Measurements from ENCODE around the gene DNAJC7.

DNAJC7 gene

GRCh38 chr17:41976142-41976768 lies 41.0 kb downstream of the DNAJC7 start:
- Mint-ChIP-seq H3K4me3 (no peak overlapping the region), H3K4me1 (peaks cover 7% of the 10 kb centered on the region), H3K9me3 (no peaks in the 10 kb centered on the region), H3K27me3 (no peaks in the 10 kb centered on the region), H3K27ac (peak overlapping the region; percentile 46), H3K36me3 (peaks cover 7% of the 10 kb centered on the region)

DNA sequence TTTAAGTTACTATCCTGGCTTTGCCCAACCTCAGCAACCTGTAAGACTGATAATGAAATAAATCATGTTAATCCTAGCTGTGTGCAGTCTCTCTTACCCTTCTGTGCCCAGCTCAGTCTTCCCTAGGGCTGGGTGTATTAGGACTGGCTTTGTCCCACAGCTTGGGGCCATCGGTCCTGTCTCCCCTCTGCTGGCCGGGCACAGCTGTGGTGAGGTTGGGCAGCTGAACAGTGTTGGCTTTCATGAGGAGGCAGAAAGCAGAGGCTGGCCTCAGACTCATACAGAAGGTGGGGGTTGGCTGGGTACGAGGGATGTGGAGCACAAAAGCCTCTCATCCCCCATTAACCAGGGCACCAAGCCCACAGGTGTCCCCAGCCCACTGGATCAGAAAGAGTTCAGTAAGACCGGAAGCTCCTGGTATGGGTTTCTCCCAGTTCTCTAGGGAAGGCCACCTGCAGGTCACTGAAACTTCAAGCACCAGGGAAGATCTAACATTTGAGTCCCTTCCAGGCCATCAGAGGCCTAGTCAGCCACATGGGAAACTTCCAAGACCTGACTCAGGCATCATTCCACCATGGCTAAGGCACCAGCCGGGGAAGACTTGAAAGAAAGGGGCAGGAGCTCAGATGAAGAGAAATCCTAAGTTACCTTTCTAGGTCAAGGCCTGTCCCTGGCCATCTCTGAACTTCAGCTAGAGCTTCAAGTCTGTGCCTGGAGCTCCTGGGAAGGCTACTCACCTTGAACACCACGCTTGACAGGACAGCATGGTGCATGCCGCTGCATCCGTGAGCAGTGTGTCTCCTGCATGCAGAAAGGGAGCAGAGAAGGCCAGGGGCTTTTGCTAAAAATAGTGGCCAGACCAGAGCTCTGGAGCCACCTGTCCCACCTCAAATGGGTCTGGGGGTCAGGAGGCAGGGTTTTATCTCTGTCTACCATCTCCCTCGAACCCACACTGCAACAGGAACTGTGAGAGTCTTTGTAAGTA lies 41.8 kb downstream of the DNAJC7 start:
- Mint-ChIP-seq H3K4me3 (no peak overlapping the region), H3K4me1 (peaks cover 16% of the 10 kb centered on the region), H3K36me3 (peaks cover 5% of the 10 kb centered on the region), H3K27me3 (no peaks in the 10 kb centered on the region), H3K27ac (no peak overlapping the region), H3K9me3 (no peaks in the 10 kb centered on the region)

DNA sequence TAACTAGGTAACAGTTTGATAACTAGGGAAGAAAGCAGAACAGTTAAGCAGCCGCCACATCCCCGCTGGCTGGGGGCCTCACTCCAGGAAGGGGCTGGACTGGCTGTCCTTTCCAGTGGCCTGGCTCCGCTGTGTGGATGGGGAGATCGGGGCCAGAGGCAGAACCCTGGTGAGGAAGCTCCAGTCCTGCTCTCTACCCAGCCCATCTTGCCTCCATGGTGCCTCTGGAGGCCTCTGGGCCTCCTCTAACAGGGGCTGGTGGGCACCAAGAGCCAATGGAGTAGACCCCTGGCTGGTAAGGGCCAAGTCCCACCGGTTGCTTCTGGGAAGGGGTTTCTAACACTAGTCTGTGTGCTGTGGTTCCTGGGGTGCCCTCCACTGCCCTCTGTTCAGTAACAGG lies 42.6 kb downstream of the DNAJC7 start:
- Mint-ChIP-seq H3K27ac (no peak overlapping the region), H3K4me1 (peaks cover 18% of the 10 kb centered on the region), H3K4me3 (no peak overlapping the region), H3K36me3 (peaks cover 5% of the 10 kb centered on the region), H3K9me3 (no peaks in the 10 kb centered on the region), H3K27me3 (no peaks in the 10 kb centered on the region)

DNA sequence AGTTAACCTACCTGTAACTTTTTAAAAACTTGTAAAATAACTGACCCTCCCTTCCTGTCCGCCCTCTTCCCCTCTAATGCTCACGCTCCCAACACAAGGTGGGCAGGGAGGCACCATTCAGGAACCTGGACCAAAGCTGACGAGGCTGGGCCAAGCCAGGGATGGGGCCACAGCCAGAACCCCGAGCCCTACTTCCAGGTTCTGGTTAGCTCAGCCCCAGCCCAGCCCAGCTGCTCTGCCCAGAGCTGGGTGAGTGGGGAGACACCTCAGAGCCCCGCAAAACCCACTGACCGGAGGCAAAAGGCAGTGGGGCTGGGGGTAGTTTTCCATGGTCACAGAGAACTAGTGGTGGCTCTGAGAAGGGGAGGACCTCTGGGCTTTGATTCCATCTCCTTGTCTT lies 43.2 kb downstream of the DNAJC7 start:
- H3K36me3 Mint-ChIP-seq = peaks cover 5% of the 10 kb centered on the region
- peaks cover 23% of the 10 kb centered on the region for H3K4me1 Mint-ChIP-seq
- no peak overlapping the region for H3K4me3 Mint-ChIP-seq
- no peaks in the 10 kb centered on the region for H3K27me3 Mint-ChIP-seq
- H3K27ac Mint-ChIP-seq = peak overlapping the region; percentile 23
- no peaks in the 10 kb centered on the region for H3K9me3 Mint-ChIP-seq

DNA sequence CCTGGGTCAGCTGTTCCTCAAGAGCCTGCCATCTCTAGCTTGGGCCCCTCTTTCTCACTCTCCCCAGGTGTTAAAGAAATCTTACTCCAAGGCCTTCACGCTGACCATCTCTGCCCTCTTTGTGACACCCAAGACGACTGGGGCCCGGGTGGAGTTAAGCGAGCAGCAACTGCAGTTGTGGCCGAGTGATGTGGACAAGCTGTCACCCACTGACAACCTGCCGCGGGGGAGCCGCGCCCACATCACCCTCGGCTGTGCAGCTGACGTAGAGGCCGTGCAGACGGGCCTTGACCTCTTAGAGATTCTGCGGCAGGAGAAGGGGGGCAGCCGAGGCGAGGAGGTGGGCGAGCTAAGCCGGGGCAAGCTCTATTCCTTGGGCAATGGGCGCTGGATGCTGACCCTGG lies 43.8 kb downstream of the DNAJC7 start:
- H3K27ac Mint-ChIP-seq = no peak overlapping the region
- no peak overlapping the region for H3K4me3 Mint-ChIP-seq
- peaks cover 5% of the 10 kb centered on the region for H3K36me3 Mint-ChIP-seq
- H3K4me1 Mint-ChIP-seq = peaks cover 29% of the 10 kb centered on the region
- no peaks in the 10 kb centered on the region for H3K27me3 Mint-ChIP-seq
- no peaks in the 10 kb centered on the region for H3K9me3 Mint-ChIP-seq

- H3K27me3 Mint-ChIP-seq = no peaks in the 10 kb centered on the region
- no peaks in the 10 kb centered on the region for H3K9me3 Mint-ChIP-seq
- H3K36me3 Mint-ChIP-seq = peaks cover 2% of the 10 kb centered on the region
- H3K27ac Mint-ChIP-seq = no peak overlapping the region
- no peak overlapping the region for H3K4me3 Mint-ChIP-seq
- peaks cover 33% of the 10 kb centered on the region for H3K4me1 Mint-ChIP-seq
Measured at GRCh38 chr17:41972571-41973407, 44.5 kb downstream of the DNAJC7 start.

DNA sequence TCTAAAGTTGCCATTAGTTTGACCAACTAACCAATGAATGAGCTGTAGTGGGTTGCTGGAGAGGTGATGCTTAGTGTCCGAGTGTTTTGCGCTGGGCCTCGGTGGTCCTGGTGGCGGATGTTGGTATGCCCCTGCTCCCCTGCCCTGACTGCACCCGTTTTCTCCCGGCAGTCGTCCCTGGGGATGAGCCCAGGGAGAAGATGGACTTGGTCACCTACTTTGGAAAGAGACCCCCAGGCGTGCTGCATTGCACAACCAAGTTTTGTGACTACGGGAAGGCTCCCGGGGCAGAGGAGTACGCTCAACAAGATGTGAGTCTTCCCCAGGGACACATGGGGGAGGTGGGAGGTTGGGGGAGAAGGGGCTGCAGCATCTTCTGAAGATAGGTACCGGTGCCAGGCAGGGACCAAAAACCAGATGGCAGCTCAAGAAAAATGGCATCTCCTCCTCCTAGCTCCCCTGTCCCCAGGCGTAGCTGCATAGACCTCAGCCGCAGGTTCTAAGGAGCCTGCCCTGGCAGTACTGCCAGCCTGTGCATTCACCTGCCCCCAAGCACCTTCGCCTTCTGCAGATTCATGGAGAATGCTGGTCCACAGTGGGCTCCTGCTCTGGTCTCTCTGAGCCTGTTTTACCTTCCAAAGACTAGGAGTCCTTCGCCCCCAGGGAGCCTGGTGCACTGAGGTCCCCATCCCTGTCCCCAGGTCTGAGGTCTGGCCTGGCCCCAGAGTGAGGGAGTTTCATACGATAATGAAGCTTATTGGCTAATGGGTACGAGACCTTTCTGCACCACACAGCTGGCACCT lies 45.3 kb downstream of the DNAJC7 start:
- Mint-ChIP-seq H3K27me3 (no peaks in the 10 kb centered on the region), H3K4me1 (peaks cover 36% of the 10 kb centered on the region), H3K27ac (no peak overlapping the region), H3K9me3 (no peaks in the 10 kb centered on the region), H3K36me3 (peaks cover 2% of the 10 kb centered on the region), H3K4me3 (no peak overlapping the region)

GRCh38 chr17:41970901-41971331 lies 46.3 kb downstream of the DNAJC7 start:
- peaks cover 2% of the 10 kb centered on the region for H3K36me3 Mint-ChIP-seq
- peaks cover 36% of the 10 kb centered on the region for H3K4me1 Mint-ChIP-seq
- H3K27me3 Mint-ChIP-seq = no peaks in the 10 kb centered on the region
- no peak overlapping the region for H3K4me3 Mint-ChIP-seq
- H3K9me3 Mint-ChIP-seq = no peaks in the 10 kb centered on the region
- H3K27ac Mint-ChIP-seq = no peak overlapping the region

DNA sequence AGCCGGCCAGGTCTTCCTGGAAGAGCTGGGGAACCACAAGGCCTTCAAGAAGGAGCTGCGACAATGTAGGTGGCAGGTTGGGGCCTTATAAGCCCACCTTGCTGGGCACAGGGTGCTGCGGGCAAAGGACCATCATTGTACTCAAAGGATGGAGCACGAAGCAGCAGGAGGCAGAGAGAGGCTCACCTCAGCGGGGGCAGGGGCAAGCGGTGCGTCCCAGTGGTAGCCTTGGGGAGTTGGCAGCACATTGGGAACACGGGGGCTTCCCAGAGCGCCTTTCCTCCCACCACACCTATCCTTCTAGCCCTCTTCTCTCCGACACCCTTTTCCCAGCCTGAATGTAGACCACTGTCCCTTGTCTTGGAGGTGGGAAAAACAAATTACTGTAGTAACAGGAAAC lies 48.6 kb downstream of the DNAJC7 start:
- Mint-ChIP-seq H3K4me1 (peaks cover 48% of the 10 kb centered on the region), H3K9me3 (no peaks in the 10 kb centered on the region), H3K27me3 (no peaks in the 10 kb centered on the region), H3K27ac (peak overlapping the region; percentile 81), H3K36me3 (no peaks in the 10 kb centered on the region), H3K4me3 (peak overlapping the region; percentile 17)

GRCh38 chr17:41967921-41968578 lies 49.2 kb downstream of the DNAJC7 start:
- no peaks in the 10 kb centered on the region for H3K36me3 Mint-ChIP-seq
- peaks cover 48% of the 10 kb centered on the region for H3K4me1 Mint-ChIP-seq
- H3K9me3 Mint-ChIP-seq = no peaks in the 10 kb centered on the region
- H3K27me3 Mint-ChIP-seq = no peaks in the 10 kb centered on the region
- peak overlapping the region; percentile 87 for H3K4me3 Mint-ChIP-seq
- peak overlapping the region; percentile 84 for H3K27ac Mint-ChIP-seq

DNA sequence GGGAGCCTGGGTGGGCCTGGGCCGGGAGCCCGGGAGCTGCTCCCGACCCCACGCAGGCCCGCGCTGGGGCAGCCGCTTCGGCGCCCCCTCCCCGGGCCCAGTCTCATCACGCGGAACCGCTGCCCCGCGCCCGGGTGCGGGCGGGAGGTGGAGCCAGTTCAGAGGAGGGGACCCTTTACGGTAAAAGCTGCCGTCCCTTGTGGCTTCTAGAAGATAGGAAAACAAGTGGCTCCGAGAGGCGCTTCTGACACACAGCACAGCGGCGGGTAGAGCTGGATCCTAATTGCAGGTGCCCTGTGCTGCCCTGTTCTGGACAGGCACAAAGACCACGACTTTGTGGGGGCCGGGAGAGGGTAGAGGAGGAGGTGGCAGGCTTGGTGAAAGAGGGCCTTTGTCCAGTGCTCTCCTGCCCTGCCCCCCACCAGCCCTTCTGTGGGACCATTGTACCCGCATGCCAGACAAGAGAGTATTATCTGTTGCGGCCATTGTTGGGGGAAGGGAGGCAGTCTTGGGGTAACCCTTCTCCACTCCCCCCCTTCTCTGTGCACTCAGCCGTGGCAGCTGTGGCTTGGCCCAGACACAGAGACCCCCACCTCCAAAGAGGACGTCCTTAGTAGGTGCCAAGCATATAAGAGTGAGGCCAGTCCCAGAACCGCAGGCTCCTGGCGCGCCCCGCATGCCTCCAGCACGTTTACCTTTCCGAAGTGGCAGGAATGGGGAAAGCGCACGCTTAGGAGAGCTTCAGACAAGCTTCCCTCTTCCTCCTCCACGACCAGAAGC lies 49.9 kb downstream of the DNAJC7 start:
- Mint-ChIP-seq H3K4me1 (peaks cover 44% of the 10 kb centered on the region), H3K9me3 (no peaks in the 10 kb centered on the region), H3K36me3 (no peaks in the 10 kb centered on the region), H3K27me3 (no peaks in the 10 kb centered on the region), H3K4me3 (peak overlapping the region; percentile 87), H3K27ac (peak overlapping the region; percentile 84)

- Mint-ChIP-seq H3K9me3 (no peaks in the 10 kb centered on the region), H3K27ac (peak within 1 kb of the TSS; percentile 84), H3K4me1 (peaks cover 42% of the 10 kb centered on the region), H3K36me3 (no peaks in the 10 kb centered on the region), H3K4me3 (peak within 1 kb of the TSS; percentile 87), H3K27me3 (no peaks in the 10 kb centered on the region)
Measured at GRCh38 chr17:41966463-41967140, 50.6 kb downstream of the DNAJC7 start, which contains the start of gene CNP. Gene CNP, plus strand, starts transcription at chr17:41966795. Its CDS starts 90 bp downstream, at chr17:41966885.

DNA sequence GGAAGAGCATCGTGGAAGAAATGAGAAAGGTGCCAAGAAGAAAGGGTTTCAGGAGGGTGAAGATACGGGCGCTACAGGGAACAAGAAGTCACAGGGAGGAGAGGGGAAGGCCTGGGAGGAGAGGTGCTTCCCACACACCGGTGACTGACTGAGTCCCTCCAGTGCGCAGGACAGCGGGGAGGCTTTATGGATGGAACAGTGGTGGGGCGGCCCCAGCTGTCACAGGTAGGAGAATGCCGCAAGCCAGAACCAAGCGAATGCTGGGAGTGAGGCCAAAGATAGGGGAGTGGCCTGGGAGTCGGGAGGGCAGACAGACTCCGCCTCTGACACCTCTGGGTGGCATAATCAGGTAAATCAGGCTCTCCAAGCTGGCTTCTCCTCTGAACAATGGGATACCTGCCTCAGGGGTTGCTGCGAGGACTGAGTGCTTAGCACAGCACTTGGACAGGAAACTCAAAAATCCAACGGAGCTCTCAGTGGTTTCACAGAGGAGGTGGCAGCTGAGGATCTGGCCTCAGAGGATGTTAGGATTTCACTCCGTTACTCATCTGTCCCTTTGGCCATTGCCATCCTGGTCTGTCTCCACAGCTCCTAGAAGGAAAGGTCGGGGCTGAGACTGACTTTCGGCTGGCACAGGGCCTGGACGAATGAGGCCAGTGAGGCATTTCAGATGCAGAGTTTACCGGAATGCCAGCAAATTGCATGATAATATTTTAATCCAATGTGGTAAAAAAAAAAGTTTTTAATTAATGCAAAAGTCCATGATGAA lies 51.4 kb downstream of the DNAJC7 start:
- no peaks in the 10 kb centered on the region for H3K36me3 Mint-ChIP-seq
- no peaks in the 10 kb centered on the region for H3K9me3 Mint-ChIP-seq
- H3K4me3 Mint-ChIP-seq = peak overlapping the region; percentile 87
- H3K27ac Mint-ChIP-seq = peak overlapping the region; percentile 73
- peaks cover 37% of the 10 kb centered on the region for H3K4me1 Mint-ChIP-seq
- no peaks in the 10 kb centered on the region for H3K27me3 Mint-ChIP-seq

Measured in activated naive CD4-positive, alpha-beta T cell treated with anti-CD3 and anti-CD28 coated beads, Interleukin-2, amount 50 U/mL, for 24 hours (primary cell).